Activated naive CD8-positive, alpha-beta T cell (primary cell): ENCODE measurements around the gene SLC35C1.

Experiments
- H3K27ac Mint-ChIP-seq: one replicate; pipeline ENCODE4 v1.8.0; 2021; ENCODE audit warnings: mixed read lengths
- H3K27me3 Mint-ChIP-seq: one replicate; pipeline ENCODE4 v1.8.0; 2021; ENCODE audit warnings: mixed read lengths
- H3K36me3 Mint-ChIP-seq: one replicate; pipeline ENCODE4 v1.8.0; 2021; ENCODE audit warnings: mixed read lengths
- H3K4me1 Mint-ChIP-seq: one replicate; pipeline ENCODE4 v1.8.0; 2021; ENCODE audit warnings: low read depth, mixed read lengths
- H3K4me3 Mint-ChIP-seq: one replicate; pipeline ENCODE4 v1.8.0; 2021; ENCODE audit warnings: mild to moderate bottlenecking, mixed read lengths
- H3K9me3 Mint-ChIP-seq: one replicate; pipeline ENCODE4 v1.8.0; 2021; ENCODE audit warnings: low read depth, mixed read lengths

Gene SLC35C1

DNA sequence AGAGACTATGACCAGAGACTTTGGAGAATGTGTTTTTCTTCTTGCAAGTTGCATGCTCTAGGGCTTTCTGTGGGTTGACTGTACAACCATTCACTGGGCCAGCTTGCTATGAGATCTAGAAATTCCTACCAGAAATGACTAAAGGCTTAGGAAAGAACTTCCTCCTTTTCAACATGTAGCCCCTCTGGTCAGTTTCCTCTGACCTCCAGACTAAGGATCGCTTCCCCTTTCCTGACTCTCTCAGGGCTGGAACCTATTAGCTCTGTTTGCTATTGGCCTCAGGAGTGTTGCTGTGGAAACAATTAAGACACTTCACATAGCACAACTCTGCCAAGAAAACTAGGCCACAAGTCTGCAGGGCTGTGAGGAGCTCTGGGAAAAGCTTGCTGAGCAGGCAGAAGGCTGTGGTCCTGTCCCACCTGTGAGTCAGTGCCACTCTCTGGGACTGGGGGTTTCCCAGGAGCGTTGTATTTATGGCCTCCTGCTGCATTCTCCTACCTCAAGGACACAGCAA, 53.1 kb downstream of the SLC35C1 start:
- Mint-ChIP-seq H3K27ac (no peak overlapping the region), H3K4me3 (no peak overlapping the region), H3K36me3 (peaks cover 10% of the 10 kb centered on the region), H3K27me3 (no peaks in the 10 kb centered on the region), H3K4me1 (peaks cover 4% of the 10 kb centered on the region), H3K9me3 (no peaks in the 10 kb centered on the region)

DNA sequence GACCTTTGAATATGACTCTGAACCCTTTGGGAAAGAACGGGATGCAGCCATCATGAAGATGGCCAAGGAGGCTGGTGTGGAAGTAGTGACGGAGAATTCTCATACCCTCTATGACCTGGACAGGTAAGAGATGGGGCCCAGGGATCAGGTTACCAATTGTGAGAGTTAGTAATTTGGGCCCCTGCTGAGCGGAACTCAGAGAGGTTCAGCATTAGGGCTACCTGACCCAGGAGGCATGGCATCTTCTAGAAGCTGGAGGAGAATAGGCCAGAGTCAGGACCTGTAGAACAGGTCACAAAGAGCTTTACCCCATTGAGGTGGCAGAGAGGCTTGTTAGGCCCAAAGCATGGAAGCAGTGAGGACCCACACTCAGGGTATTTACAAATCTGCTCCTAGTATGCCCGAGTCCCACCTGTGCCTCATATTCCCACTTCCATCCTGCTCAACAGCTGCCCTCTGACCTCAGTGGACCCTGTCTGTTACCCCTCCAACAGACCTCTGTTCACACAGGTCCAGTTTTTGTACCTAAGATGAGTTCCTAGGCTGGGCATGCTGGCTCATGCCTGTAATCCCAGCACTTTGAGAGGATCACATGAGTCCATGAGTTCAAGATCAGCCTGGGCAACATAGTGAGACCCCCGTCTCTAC, 53.9 kb downstream of the SLC35C1 start:
- Mint-ChIP-seq H3K27me3 (no peaks in the 10 kb centered on the region), H3K36me3 (peaks cover 10% of the 10 kb centered on the region), H3K4me3 (no peak overlapping the region), H3K9me3 (no peaks in the 10 kb centered on the region), H3K4me1 (peaks cover 2% of the 10 kb centered on the region), H3K27ac (no peak overlapping the region)

DNA sequence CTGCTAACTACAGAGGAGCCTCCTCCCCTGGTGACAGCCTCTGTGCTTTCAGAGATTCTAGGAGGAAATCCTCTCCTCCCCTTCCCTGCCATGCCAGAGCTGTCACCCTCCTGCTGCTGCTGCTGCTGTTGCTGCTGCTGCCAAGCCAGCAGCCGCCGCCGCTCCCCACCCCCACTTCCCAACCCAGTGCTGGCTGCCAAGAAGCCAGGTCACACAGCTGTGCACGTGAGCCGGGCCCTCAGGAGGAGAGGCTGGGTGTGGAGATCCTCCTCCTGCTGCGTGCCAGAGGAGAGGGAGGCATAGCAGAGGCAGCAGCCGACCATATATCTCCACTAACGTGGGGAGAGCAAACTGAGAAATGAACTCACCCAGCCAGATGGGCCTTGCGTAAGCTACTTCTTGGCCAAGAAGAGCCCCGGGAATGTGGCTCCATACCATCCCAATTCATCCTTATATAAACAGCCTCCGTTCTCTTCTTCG, 54.8 kb downstream of the SLC35C1 start:
- no peaks in the 10 kb centered on the region for H3K27me3 Mint-ChIP-seq
- H3K27ac Mint-ChIP-seq, result no peak overlapping the region
- no peak overlapping the region for H3K4me3 Mint-ChIP-seq
- H3K9me3 Mint-ChIP-seq, result no peaks in the 10 kb centered on the region
- H3K4me1 Mint-ChIP-seq, result peaks cover 2% of the 10 kb centered on the region
- peaks cover 10% of the 10 kb centered on the region for H3K36me3 Mint-ChIP-seq

DNA sequence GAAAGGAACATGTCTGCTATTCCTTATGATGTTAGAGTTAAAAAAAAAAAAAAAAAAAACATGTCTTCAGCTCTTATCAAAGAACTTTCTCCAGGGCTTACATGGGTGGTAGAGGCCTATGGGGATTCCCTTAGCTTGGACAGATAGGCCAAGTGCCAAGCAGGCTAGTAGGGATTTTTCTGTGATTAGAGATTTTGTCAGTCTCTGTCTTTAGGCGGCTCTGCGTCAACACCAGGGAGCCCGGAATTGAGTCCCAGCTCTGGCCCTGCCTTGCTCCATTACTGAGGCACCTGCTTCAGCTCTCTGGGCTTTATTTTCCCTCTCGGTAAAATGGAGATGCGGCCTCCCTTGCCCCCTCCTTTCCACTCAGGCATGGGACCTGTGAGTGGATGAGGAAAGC, 55.4 kb downstream of the SLC35C1 start:
- H3K36me3 Mint-ChIP-seq, result peaks cover 10% of the 10 kb centered on the region
- H3K4me1 Mint-ChIP-seq, result peaks cover 2% of the 10 kb centered on the region
- no peak overlapping the region for H3K27ac Mint-ChIP-seq
- H3K9me3 Mint-ChIP-seq, result no peaks in the 10 kb centered on the region
- no peak overlapping the region for H3K4me3 Mint-ChIP-seq
- H3K27me3 Mint-ChIP-seq, result no peaks in the 10 kb centered on the region

DNA sequence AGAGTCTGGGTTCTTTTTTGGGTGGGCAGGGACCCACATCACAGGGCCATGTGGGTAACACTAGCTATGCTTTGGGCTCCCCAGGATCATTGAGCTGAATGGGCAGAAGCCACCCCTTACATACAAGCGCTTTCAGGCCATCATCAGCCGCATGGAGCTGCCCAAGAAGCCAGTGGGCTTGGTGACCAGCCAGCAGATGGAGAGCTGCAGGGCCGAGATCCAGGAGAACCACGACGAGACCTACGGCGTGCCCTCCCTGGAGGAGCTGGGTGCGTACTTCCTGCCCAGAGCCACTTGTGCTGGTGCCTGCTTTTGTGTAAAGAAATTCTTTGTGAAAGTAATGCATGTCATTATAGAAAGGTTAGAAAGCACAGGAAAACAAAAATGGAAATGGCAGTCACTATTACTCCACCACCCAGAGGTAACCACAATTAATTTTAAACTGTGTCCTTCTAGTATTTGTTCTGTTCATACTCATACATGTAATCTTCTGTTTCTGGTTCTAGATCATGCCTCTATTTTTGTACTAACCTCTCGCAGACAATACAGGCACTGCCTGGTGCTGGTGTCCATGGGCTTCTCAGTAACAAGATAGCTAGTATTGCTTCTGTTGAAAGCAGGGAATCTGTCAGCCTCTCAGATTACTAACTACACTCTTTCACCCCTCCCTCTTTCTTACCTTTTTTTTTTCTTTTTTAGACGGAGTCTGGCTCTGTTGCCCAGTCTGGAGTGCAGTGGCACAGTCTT, 56.0 kb downstream of the SLC35C1 start:
- Mint-ChIP-seq H3K36me3 (peaks cover 10% of the 10 kb centered on the region), H3K9me3 (no peaks in the 10 kb centered on the region), H3K4me1 (no peaks in the 10 kb centered on the region)

More for the DNA sequence above, 56.0 kb downstream of the SLC35C1 start:
- Mint-ChIP-seq H3K27ac (no peak overlapping the region), H3K4me3 (no peak overlapping the region), H3K27me3 (no peaks in the 10 kb centered on the region)
